Endothelial cell of umbilical vein (primary cell): Measurements from ENCODE around the gene SOX5.

Source experiments
- EZH2 ChIP-seq: IDR thresholded peaks from 2 replicates; pipeline ENCODE4 v1.6.1; 2012; ENCODE audit warnings: borderline replicate concordance, low read depth, mild to moderate bottlenecking, moderate library complexity, low read length, inconsistent platforms; ENCODE audit not compliant: severe bottlenecking
- FOS ChIP-seq: IDR thresholded peaks from 2 replicates; pipeline ENCODE4 v1.6.1; 2011; ENCODE audit warnings: mild to moderate bottlenecking, low read length, moderate library complexity, borderline replicate concordance; ENCODE audit not compliant: insufficient read depth
- JUN ChIP-seq: IDR thresholded peaks from 2 replicates; pipeline ENCODE4 v1.6.1; 2011; ENCODE audit warnings: borderline replicate concordance, low read depth; ENCODE audit not compliant: insufficient read length, insufficient read depth
- POLR2A ChIP-seq: IDR thresholded peaks from 2 replicates; pipeline ENCODE4 v1.6.1; 2012; ENCODE audit warnings: low read depth, mild to moderate bottlenecking, control low read depth, low read length
- POLR2AphosphoS5 ChIP-seq: IDR thresholded peaks from 2 replicates; pipeline ENCODE4 v1.6.1; 2012; ENCODE audit warnings: low read depth, mild to moderate bottlenecking, control low read depth, low read length, moderate library complexity; ENCODE audit not compliant: insufficient read depth
- TF ChIP-seq, protein P1 (sequence below), 2 donors: IDR thresholded peaks; 1 replicate in 1 of 2; 2 replicates in 1 of 2; pipeline ENCODE4 v1.5.1; 2011; ENCODE audit warnings: low read length in 2 of 2, mild to moderate bottlenecking in 2 of 2, moderate library complexity in 2 of 2, control low read depth in 1 of 2, inconsistent platforms in 1 of 2, low read depth in 1 of 2; ENCODE audit not compliant: insufficient read depth in 1 of 2; ENCODE audit errors: extremely low read depth in 1 of 2
- TF ChIP-seq, protein P2 (sequence below): IDR thresholded peaks from 2 replicates; pipeline ENCODE4 v1.6.1; 2011; ENCODE audit not compliant: insufficient read depth, insufficient read length

DNA sequence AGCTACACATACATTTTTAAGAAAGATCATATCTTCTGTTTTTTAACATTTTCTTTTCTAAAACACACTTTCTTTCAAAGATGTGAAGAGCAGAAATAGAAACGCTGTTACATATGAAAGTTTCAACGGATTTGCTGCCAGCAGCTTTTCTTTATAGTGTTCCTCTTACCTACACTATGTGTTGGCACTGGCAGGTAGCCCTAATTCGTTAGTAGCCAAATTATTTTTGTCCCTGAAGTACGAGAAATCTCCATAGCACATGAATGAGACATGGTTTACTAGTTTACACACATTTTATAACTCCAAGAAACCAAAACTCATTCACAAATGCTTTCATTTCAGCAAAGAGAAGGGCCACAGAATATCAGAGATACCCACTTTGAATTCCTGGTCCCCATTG is 6.6 kb downstream of the SOX5 start:
- TF ChIP-seq, protein P1, sequence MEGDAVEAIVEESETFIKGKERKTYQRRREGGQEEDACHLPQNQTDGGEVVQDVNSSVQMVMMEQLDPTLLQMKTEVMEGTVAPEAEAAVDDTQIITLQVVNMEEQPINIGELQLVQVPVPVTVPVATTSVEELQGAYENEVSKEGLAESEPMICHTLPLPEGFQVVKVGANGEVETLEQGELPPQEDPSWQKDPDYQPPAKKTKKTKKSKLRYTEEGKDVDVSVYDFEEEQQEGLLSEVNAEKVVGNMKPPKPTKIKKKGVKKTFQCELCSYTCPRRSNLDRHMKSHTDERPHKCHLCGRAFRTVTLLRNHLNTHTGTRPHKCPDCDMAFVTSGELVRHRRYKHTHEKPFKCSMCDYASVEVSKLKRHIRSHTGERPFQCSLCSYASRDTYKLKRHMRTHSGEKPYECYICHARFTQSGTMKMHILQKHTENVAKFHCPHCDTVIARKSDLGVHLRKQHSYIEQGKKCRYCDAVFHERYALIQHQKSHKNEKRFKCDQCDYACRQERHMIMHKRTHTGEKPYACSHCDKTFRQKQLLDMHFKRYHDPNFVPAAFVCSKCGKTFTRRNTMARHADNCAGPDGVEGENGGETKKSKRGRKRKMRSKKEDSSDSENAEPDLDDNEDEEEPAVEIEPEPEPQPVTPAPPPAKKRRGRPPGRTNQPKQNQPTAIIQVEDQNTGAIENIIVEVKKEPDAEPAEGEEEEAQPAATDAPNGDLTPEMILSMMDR (IDR thresholded peaks at IDR 0.05; ENCODE audit: extremely low read depth in 1 of 2, insufficient read depth in 1 of 2, low read depth in 1 of 2, low read length in 2 of 2): no peak
- TF ChIP-seq POLR2A: no peak
- TF ChIP-seq POLR2AphosphoS5: no peak
- TF ChIP-seq, protein P2, sequence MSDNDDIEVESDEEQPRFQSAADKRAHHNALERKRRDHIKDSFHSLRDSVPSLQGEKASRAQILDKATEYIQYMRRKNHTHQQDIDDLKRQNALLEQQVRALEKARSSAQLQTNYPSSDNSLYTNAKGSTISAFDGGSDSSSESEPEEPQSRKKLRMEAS: no peak
- TF ChIP-seq EZH2: no peak
- no peak for TF ChIP-seq JUN
- TF ChIP-seq FOS: no peak
